Liver (tissue), 9 donors: Measurements from ENCODE around the gene WWOX. TPM values are rescaled to one million over a fixed set of nuclear protein-coding genes. Genes with fewer than 3 reads are reported as not detected.
A peak's percentile ranks its signal among the peaks of the same experiment; 100 is the strongest.

Experiments used
- DNase-seq: peaks from one replicate; pipeline ENCODE4 v3.0.0-alpha.2; 2017; ENCODE audit warnings: low spot score
- H3K27ac ChIP-seq, 2 donors: one replicate each; pipeline ENCODE4 v1.7.0; 2013; ENCODE audit warnings: inconsistent platforms in 2 of 2, low read length in 2 of 2, control low read depth in 1 of 2, low read depth in 1 of 2, mild to moderate bottlenecking in 1 of 2
- H3K27me3 ChIP-seq, 4 donors: one replicate each; pipeline versions ENCODE4 v1.6.1 to v1.7.0; 2013; ENCODE audit warnings: low read length in 3 of 4, inconsistent platforms in 1 of 4, mild to moderate bottlenecking in 1 of 4, moderate library complexity in 1 of 4; ENCODE audit not compliant: control insufficient read depth in 4 of 4, insufficient read depth in 4 of 4
- H3K36me3 ChIP-seq, 4 donors: one replicate each; pipeline versions ENCODE4 v1.6.1 to v1.7.0; 2013; ENCODE audit warnings: low read length in 3 of 4, mild to moderate bottlenecking in 3 of 4, low read depth in 1 of 4, moderate library complexity in 1 of 4; ENCODE audit not compliant: control insufficient read depth in 4 of 4, insufficient read depth in 3 of 4
- H3K4me1 ChIP-seq, 4 donors: one replicate each; pipeline versions ENCODE4 v1.6.1 to v1.7.0; 2013; ENCODE audit warnings: low read length in 3 of 4, mild to moderate bottlenecking in 3 of 4, moderate library complexity in 1 of 4; ENCODE audit not compliant: control insufficient read depth in 4 of 4, insufficient read depth in 4 of 4
- H3K4me3 ChIP-seq, 3 donors: one replicate each; pipeline versions ENCODE4 v1.6.1 to v1.7.0; 2013; ENCODE audit warnings: low read length in 3 of 3, control low read depth in 1 of 3, low read depth in 1 of 3, mild to moderate bottlenecking in 1 of 3
- H3K9ac ChIP-seq, 2 donors: one replicate each; pipeline ENCODE4 v1.7.0; 2013; ENCODE audit warnings: low read length in 2 of 2, mild to moderate bottlenecking in 2 of 2, moderate library complexity in 2 of 2, control low read depth in 1 of 2, low read depth in 1 of 2
- H3K9me3 ChIP-seq, 4 donors: one replicate each; pipeline versions ENCODE4 v1.6.1 to v1.7.0; 2013; ENCODE audit warnings: low read length in 3 of 4; ENCODE audit not compliant: control insufficient read depth in 4 of 4
- EGR1 ChIP-seq, 2 donors: IDR thresholded peaks; 2 replicates each; pipeline ENCODE4 v1.6.1; 2016 to 2018; ENCODE audit warnings: antibody characterized with exemption in 2 of 2, low read depth in 2 of 2
- FOXA1 ChIP-seq: IDR thresholded peaks from 2 replicates; pipeline ENCODE4 v1.6.1; 2016; ENCODE audit warnings: antibody characterized with exemption
- FOXA2 ChIP-seq: IDR thresholded peaks from 2 replicates; pipeline ENCODE4 v1.6.1; 2016; ENCODE audit warnings: antibody characterized with exemption
- GABPA ChIP-seq, 2 donors: IDR thresholded peaks in 1 of 2; conservative IDR thresholded peaks in 1 of 2; 2 replicates each; pipeline ENCODE4 v1.6.1; 2016; ENCODE audit warnings: antibody characterized with exemption in 2 of 2, mild to moderate bottlenecking in 1 of 2, moderate library complexity in 1 of 2
- HNF4A ChIP-seq, 2 donors: conservative IDR thresholded peaks; 2 replicates each; pipeline ENCODE4 v1.6.1; 2016; ENCODE audit warnings: antibody characterized with exemption in 2 of 2, mild to moderate bottlenecking in 2 of 2
- HNF4G ChIP-seq: IDR thresholded peaks from 2 replicates; pipeline ENCODE4 v1.6.1; 2016; ENCODE audit warnings: antibody characterized with exemption
- JUND ChIP-seq, 2 donors: IDR thresholded peaks; 2 replicates each; pipeline ENCODE4 v1.6.1; 2016; ENCODE audit warnings: antibody characterized with exemption in 2 of 2
- NR2F2 ChIP-seq: IDR thresholded peaks from 2 replicates; pipeline ENCODE4 v1.6.1; 2016; ENCODE audit warnings: antibody characterized with exemption
- RAD21 ChIP-seq, 2 donors: IDR thresholded peaks; 2 replicates each; pipeline ENCODE4 v1.6.1; 2016; ENCODE audit warnings: antibody characterized with exemption in 2 of 2, mild to moderate bottlenecking in 2 of 2
- RXRA ChIP-seq, 2 donors: IDR thresholded peaks; 2 replicates each; pipeline ENCODE4 v1.6.1; 2017 to 2018; ENCODE audit warnings: antibody characterized with exemption in 2 of 2, mild to moderate bottlenecking in 1 of 2
- SP1 ChIP-seq: IDR thresholded peaks from 2 replicates; pipeline ENCODE4 v1.6.1; 2018; ENCODE audit warnings: antibody characterized with exemption, mild to moderate bottlenecking
- TAF1 ChIP-seq: conservative IDR thresholded peaks from 2 replicates; pipeline ENCODE4 v1.6.1; 2016; ENCODE audit warnings: antibody characterized with exemption, mild to moderate bottlenecking
- YY1 ChIP-seq: IDR thresholded peaks from 2 replicates; pipeline ENCODE4 v1.6.1; 2016; ENCODE audit warnings: antibody characterized with exemption, mild to moderate bottlenecking
- WGBS: extraction: QIAGEN DNeasy Blood & Tissue Kit; methylation state at CpG from one replicate; pipeline ENCODE4 v1.1.7; 2013; 5-methylcytosine and 5-hydroxymethylcytosine counted together
- polyA plus RNA-seq, 2 donors: library from polyadenylated mRNA; stranded (reverse) in 1 of 2; unstranded in 1 of 2; fragments of 200-250 nt in 1 of 2; fragments of >200 nt in 1 of 2; fragmentation: Nextera tagmentation in 1 of 2; extraction: Ambion mirVana in 1 of 2; gene quantifications; one replicate each; pipeline versions ENCODE4 v1.2.1 to v1.2.3, GENCODE V29; 2013 to 2015
- total RNA-seq, 2 donors: library from RNA; depleted of rRNA; stranded (reverse); fragments of >200 nt; gene quantifications; one replicate each; pipeline ENCODE4 v1.2.3, GENCODE V29; 2014
- TF ChIP-seq, protein P1 (sequence below): IDR thresholded peaks from 2 replicates; pipeline ENCODE4 v1.6.1; 2016; ENCODE audit warnings: antibody characterized with exemption
- TF ChIP-seq, protein P2 (sequence below): IDR thresholded peaks from 2 replicates; pipeline ENCODE4 v1.6.1; 2016; ENCODE audit warnings: antibody characterized with exemption
- TF ChIP-seq, protein P3 (sequence below): fragments of 150-350 bp; IDR thresholded peaks from 2 replicates; pipeline ENCODE4 v1.5.1; 2017; ENCODE audit warnings: improper control_type of control experiment, low read depth, low read length; ENCODE audit not compliant: missing input control
- TF ChIP-seq, protein P4 (sequence below): IDR thresholded peaks from 2 replicates; pipeline ENCODE4 v1.6.1; 2016; ENCODE audit warnings: antibody characterized with exemption
- donor health status: healthy.
- donor health status: healthy.
- donor health status: healthy.
- donor health status: healthy.
- donor health status: healthy.

WWOX gene
- total and polyA plus RNA-seq, 4 donors, result 9.8 to 46.0 (median 15.3) TPM

DNA sequence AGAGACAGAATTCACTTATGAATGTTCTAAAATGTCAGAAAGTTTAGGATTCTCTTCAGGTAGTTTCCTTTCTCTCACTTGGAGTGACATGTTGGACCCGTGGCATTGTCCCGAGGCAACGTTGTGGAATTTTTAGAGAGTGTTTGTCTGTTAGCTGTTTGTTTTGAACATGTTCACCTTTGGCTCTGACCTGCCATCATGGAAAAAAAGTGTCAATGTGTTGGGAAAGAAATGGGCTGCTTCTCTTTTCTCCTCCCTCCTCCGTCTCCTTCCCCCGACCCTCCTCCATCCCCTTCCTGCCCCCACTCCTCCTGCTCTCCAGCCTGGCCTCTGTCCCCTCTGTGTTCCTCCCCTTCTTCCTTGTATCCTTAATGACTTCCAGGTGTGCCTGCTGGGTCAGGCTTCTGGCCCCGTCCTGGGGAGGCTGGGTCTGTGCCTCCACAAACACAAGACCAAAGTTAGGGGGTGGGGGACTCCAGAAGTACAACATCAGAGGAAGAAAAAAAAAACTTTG is 1038.0 kb downstream of the WWOX start:
- H3K36me3 ChIP-seq, result no peaks in the 10 kb centered on the region
- no peak overlapping the region for H3K9ac ChIP-seq
- no peaks in the 10 kb centered on the region for H3K27me3 ChIP-seq
- DNase-seq, result no peak
- 55% methylated on average over 6 of the region's 6 CpGs for WGBS
- no peaks in the 10 kb centered on the region for H3K4me1 ChIP-seq
- TF ChIP-seq HNF4A (conservative IDR thresholded peaks at IDR 0.05) (peak in 1 of 2 donors; percentile 22), NR2F2 (no peak), SP1 (peak; percentile 34), JUND (IDR thresholded peaks at IDR 0.05) (peak in 1 of 2 donors; percentile 38), GABPA (IDR thresholded peaks at IDR 0.05 in 1 of 2, conservative IDR thresholded peaks at IDR 0.05 in 1 of 2) (no peak), EGR1 (IDR thresholded peaks at IDR 0.05; ENCODE audit: low read depth in 2 of 2) (no peak)
- TF ChIP-seq, protein P1, sequence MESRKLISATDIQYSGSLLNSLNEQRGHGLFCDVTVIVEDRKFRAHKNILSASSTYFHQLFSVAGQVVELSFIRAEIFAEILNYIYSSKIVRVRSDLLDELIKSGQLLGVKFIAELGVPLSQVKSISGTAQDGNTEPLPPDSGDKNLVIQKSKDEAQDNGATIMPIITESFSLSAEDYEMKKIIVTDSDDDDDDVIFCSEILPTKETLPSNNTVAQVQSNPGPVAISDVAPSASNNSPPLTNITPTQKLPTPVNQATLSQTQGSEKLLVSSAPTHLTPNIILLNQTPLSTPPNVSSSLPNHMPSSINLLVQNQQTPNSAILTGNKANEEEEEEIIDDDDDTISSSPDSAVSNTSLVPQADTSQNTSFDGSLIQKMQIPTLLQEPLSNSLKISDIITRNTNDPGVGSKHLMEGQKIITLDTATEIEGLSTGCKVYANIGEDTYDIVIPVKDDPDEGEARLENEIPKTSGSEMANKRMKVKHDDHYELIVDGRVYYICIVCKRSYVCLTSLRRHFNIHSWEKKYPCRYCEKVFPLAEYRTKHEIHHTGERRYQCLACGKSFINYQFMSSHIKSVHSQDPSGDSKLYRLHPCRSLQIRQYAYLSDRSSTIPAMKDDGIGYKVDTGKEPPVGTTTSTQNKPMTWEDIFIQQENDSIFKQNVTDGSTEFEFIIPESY, result no peak
- H3K4me3 ChIP-seq, result no peak overlapping the region
- no peaks in the 10 kb centered on the region for H3K9me3 ChIP-seq
- no peak overlapping the region for H3K27ac ChIP-seq

DNA sequence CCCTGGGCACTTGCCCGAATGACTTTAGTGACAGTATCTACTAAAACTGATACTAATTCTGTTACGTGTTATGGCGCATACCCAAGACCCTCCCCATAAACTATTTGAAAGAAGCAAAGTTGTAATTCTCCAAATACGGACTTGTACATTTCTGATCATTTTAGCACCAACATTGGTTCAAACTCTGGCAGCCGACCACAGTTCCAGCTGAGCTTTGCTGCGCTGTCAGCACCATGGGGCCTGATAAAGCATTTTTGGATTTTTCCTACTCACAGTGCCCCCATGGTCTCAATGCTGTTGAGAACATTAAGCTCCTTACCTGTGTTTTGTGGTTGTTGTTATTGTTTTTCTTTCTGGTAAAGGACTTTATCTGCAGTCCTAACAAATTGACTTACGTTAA is 1040.3 kb downstream of the WWOX start:
- Histone ChIP-seq H3K36me3 (no peaks in the 10 kb centered on the region), H3K4me3 (no peak overlapping the region), H3K27me3 (no peaks in the 10 kb centered on the region), H3K27ac (no peak overlapping the region), H3K4me1 (no peaks in the 10 kb centered on the region), H3K9ac (no peak overlapping the region), H3K9me3 (no peaks in the 10 kb centered on the region)
- 94% methylated on average over 7 of the region's 7 CpGs for WGBS
- DNase-seq, result no peak
- TF ChIP-seq, protein P2, sequence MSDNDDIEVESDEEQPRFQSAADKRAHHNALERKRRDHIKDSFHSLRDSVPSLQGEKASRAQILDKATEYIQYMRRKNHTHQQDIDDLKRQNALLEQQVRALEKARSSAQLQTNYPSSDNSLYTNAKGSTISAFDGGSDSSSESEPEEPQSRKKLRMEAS, result no peak
- TF ChIP-seq JUND (IDR thresholded peaks at IDR 0.05) (no peak), FOXA2 (no peak)

DNA sequence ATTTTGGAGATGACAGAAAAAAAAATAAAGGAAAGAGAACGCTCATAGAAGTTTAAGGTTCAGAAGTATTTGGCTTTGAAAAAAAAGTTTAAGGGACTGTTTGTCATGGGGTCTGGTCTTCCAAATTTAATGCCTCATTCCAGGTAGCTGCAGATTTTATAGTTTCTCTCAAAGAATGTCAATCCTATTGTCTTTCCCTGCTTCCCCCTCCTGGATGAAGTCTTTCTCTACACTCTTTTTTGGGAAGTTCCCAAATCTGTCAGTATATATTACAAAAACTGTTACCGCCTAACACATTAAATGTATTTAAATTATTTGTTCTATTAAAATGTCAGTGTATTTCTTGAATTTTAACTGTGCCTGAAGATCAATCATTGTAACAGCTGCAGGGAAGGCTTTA is 1043.6 kb downstream of the WWOX start:
- Histone ChIP-seq H3K36me3 (no peaks in the 10 kb centered on the region), H3K9ac (no peak overlapping the region), H3K9me3 (no peaks in the 10 kb centered on the region), H3K27me3 (no peaks in the 10 kb centered on the region), H3K4me1 (no peaks in the 10 kb centered on the region), H3K4me3 (no peak overlapping the region), H3K27ac (no peak overlapping the region)
- WGBS, result 93% methylated on average over 2 of the region's 2 CpGs
- no peak for DNase-seq
- TF ChIP-seq HNF4G (no peak), HNF4A (conservative IDR thresholded peaks at IDR 0.05) (no peak), NR2F2 (no peak), FOXA2 (no peak), EGR1 (IDR thresholded peaks at IDR 0.05; ENCODE audit: low read depth in 2 of 2) (no peak), TAF1 (no peak), RAD21 (IDR thresholded peaks at IDR 0.05) (no peak)
- TF ChIP-seq, protein P2, result no peak

DNA sequence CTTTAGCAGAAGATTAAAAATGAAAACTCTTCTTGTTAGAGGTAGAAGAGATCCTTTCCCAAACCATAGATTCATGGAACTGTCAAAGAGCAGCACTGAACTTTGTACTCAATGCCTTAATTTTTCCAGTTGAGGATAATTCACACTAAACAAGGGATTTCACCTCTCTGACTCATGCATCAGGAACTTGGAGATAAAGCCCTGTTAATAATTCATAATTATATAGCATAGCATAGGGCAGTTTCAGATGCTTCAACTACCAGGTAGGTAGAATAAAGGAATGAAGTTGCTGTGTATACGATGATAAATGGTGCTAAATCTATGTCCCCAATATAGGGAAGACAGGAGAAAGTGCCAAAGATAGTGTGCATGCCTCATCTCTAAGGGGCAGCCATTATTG is 1050.7 kb downstream of the WWOX start:
- 86% methylated on average over 1 of the region's 1 CpG for WGBS
- no peak overlapping the region for H3K4me3 ChIP-seq
- no peaks in the 10 kb centered on the region for H3K27me3 ChIP-seq
- no peaks in the 10 kb centered on the region for H3K36me3 ChIP-seq
- H3K9me3 ChIP-seq, result no peaks in the 10 kb centered on the region
- no peak overlapping the region for H3K9ac ChIP-seq
- no peaks in the 10 kb centered on the region for H3K4me1 ChIP-seq
- no peak for DNase-seq
- H3K27ac ChIP-seq, result no peak overlapping the region
- TF ChIP-seq YY1 (no peak), HNF4A (conservative IDR thresholded peaks at IDR 0.05) (no peak), NR2F2 (no peak), RXRA (IDR thresholded peaks at IDR 0.05) (no peak), JUND (IDR thresholded peaks at IDR 0.05) (no peak), SP1 (no peak), EGR1 (IDR thresholded peaks at IDR 0.05; ENCODE audit: low read depth in 2 of 2) (no peak), FOXA1 (no peak), TAF1 (no peak)
- TF ChIP-seq, protein P3, sequence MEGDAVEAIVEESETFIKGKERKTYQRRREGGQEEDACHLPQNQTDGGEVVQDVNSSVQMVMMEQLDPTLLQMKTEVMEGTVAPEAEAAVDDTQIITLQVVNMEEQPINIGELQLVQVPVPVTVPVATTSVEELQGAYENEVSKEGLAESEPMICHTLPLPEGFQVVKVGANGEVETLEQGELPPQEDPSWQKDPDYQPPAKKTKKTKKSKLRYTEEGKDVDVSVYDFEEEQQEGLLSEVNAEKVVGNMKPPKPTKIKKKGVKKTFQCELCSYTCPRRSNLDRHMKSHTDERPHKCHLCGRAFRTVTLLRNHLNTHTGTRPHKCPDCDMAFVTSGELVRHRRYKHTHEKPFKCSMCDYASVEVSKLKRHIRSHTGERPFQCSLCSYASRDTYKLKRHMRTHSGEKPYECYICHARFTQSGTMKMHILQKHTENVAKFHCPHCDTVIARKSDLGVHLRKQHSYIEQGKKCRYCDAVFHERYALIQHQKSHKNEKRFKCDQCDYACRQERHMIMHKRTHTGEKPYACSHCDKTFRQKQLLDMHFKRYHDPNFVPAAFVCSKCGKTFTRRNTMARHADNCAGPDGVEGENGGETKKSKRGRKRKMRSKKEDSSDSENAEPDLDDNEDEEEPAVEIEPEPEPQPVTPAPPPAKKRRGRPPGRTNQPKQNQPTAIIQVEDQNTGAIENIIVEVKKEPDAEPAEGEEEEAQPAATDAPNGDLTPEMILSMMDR, result no peak
- TF ChIP-seq, protein P4, sequence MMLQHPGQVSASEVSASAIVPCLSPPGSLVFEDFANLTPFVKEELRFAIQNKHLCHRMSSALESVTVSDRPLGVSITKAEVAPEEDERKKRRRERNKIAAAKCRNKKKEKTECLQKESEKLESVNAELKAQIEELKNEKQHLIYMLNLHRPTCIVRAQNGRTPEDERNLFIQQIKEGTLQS, result no peak
- TF ChIP-seq, protein P2, result no peak
